SK-N-SH treated with all-trans-retinoic acid at 6 μM for 48 hours (cell line): ENCODE measurements around the gene CACNA2D2.

Experiments used
- GLIS3 ChIP-seq: fragments of 250-450 bp; sonication (Bioruptor Pico); IDR thresholded peaks from 2 replicates; pipeline ENCODE4 v1.5.0; 2020; ENCODE audit warnings: mild to moderate bottlenecking, moderate library complexity
- TF ChIP-seq, protein P1 (sequence below): fragments of 250-450 bp; sonication (Bioruptor Pico); IDR thresholded peaks from 2 replicates; pipeline ENCODE4 v1.5.1; 2020; ENCODE audit warnings: low read depth, mild to moderate bottlenecking, moderate library complexity

DNA sequence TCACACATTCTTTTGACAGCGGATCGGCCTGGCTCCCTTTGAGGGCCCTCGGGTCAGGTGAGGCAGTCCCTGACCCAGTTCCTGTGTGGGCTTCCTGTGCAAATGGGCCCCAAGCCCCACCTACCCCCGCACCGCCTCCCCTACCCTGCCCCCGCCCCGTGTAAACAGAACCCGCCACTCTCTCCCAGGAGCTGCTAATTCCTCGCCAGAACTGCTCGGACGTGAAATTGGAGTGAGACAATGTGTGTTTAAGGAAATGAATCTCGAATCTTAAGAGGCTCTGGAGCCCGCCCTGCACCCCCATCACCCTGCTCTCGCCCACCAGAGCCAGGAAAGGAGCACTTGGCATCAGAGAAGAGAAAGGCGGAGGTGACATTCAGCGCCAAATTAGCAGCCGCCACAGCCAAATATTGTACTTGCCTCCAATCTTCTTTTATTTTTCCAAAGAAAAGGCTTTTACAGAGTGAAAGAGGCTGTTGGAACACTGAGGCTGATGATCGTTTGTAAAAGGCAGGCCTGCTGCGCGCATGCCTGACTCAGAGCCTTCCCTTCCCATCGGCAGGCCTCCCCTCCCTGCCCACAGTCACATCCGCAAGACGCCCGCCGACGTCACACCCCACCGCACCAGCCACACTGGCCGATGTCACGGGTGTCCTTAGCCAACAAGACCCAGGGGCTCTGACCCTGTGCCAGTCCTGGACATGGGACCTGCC lies 53.1 kb downstream of the CACNA2D2 start:
- TF ChIP-seq, protein P1, sequence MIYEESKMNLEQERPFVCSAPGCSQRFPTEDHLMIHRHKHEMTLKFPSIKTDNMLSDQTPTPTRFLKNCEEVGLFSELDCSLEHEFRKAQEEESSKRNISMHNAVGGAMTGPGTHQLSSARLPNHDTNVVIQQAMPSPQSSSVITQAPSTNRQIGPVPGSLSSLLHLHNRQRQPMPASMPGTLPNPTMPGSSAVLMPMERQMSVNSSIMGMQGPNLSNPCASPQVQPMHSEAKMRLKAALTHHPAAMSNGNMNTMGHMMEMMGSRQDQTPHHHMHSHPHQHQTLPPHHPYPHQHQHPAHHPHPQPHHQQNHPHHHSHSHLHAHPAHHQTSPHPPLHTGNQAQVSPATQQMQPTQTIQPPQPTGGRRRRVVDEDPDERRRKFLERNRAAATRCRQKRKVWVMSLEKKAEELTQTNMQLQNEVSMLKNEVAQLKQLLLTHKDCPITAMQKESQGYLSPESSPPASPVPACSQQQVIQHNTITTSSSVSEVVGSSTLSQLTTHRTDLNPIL = no peak
- TF ChIP-seq GLIS3 = no peak
